A549 (cell line): ENCODE results near the gene GSK3B. TPM values are rescaled to one million over a fixed set of nuclear protein-coding genes. Genes with fewer than 3 reads are reported as not detected.

ENCODE experiments used
- ATAC-seq, 2 experiments: fragments of 200-7000 bp in 1 of 2; fragments of >200 bp in 1 of 2; cut with Nextera tagmentation in 1 of 2; cut with Tn5 transposase in 1 of 2; 3 replicates each; pipeline versions ENCODE4 v1.8.0 to v1.9.1; 2018 to 2020; ENCODE audit warnings: mild to moderate bottlenecking in 1 of 2, moderate library complexity in 1 of 2
- CTCF ChIA-PET: fragments of 300-600 bp; sonication (Branson Sonifier 250); formaldehyde crosslinking; extraction: SDS; loops from one replicate; lab custom pipeline; 2021; ENCODE audit warnings: antibody characterized with exemption, inconsistent platforms; lab: Yijun Ruan, JAX
- POLR2A ChIA-PET: fragments of 350-600 bp; formaldehyde crosslinking; extraction: SDS; loops from one replicate; lab custom pipeline; 2021; ENCODE audit warnings: antibody characterized with exemption, inconsistent platforms; lab: Yijun Ruan, JAX
- DNase-seq, 2 experiments: peaks; one replicate each; pipeline versions ENCODE4 v3.0.0 to v3.0.0-alpha.2; 2011 to 2016; ENCODE audit warnings: low read depth in 1 of 2, low spot score in 1 of 2
- FAIRE-seq: peaks from 2 replicates; lab custom pipeline; 2011; peaks lifted over from hg19 to GRCh38; lab: Jason Lieb, UNC
- H3K27ac ChIP-seq, 2 experiments: fragments of >200 bp; sonication (Bioruptor Twin); formaldehyde crosslinking; 3 replicates each; pipeline ENCODE4 v1.5.1; 2016 to 2017
- H3K4me1 ChIP-seq: fragments of >200 bp; sonication (Bioruptor Twin); formaldehyde crosslinking; 3 replicates; pipeline ENCODE4 v1.6.1; 2016
- H3K4me2 ChIP-seq: fragments of >200 bp; sonication (Bioruptor Twin); formaldehyde crosslinking; 3 replicates; pipeline ENCODE4 v1.6.1; 2016
- H3K4me3 ChIP-seq: fragments of >200 bp; sonication (Bioruptor Twin); formaldehyde crosslinking; 3 replicates; pipeline ENCODE4 v1.5.1; 2016
- H3K9me3 ChIP-seq: fragments of >200 bp; sonication (Bioruptor Twin); formaldehyde crosslinking; 3 replicates; pipeline ENCODE4 v1.6.1; 2016
- BHLHE40 ChIP-seq: IDR thresholded peaks from 2 replicates; pipeline ENCODE4 v1.6.1; 2012; ENCODE audit warnings: low read depth, low read length, inconsistent platforms
- CEBPB ChIP-seq, 2 experiments: fragments of >200 bp in 1 of 2; sonication (Bioruptor Twin) in 1 of 2; formaldehyde crosslinking in 1 of 2; IDR thresholded peaks; 2 replicates each; pipeline ENCODE4 v1.6.1; 2012 to 2016
- CHD4 ChIP-seq: fragments of 200-600 bp; sonication (generic); IDR thresholded peaks from 2 replicates; pipeline ENCODE4 v1.6.1; 2016; ENCODE audit warnings: antibody characterized with exemption, mild to moderate bottlenecking, borderline replicate concordance
- E2F6 ChIP-seq: IDR thresholded peaks from 2 replicates; pipeline ENCODE4 v1.6.1; 2012; ENCODE audit warnings: low read depth, borderline replicate concordance
- EHMT2 ChIP-seq: fragments of 200-600 bp; sonication (generic); IDR thresholded peaks from 2 replicates; pipeline ENCODE4 v1.6.1; 2016; ENCODE audit warnings: antibody characterized with exemption, low read depth, mild to moderate bottlenecking, moderate library complexity
- ELK1 ChIP-seq: fragments of 150-350 bp; IDR thresholded peaks from 2 replicates; pipeline ENCODE4 v1.6.1; 2014; ENCODE audit warnings: low read depth, mild to moderate bottlenecking, low read length
- FOSL2 ChIP-seq, 2 experiments: fragments of 450-650 bp in 1 of 2; fragments of >200 bp in 1 of 2; sonication (Bioruptor Twin) in 1 of 2; formaldehyde crosslinking; IDR thresholded peaks; 2 replicates each; pipeline versions ENCODE4 v1.5.0 to v1.6.1; 2016 to 2020; ENCODE audit warnings: mild to moderate bottlenecking in 1 of 2, moderate library complexity in 1 of 2
- HEYL ChIP-seq: fragments of 250-450 bp; sonication (Bioruptor Pico); IDR thresholded peaks from 2 replicates; pipeline ENCODE4 v1.8.0; 2021; ENCODE audit warnings: mild to moderate bottlenecking, moderate library complexity
- HMGXB4 ChIP-seq: fragments of 250-450 bp; sonication (Bioruptor Pico); IDR thresholded peaks from 2 replicates; pipeline ENCODE4 v1.5.0; 2021; ENCODE audit warnings: mild to moderate bottlenecking, moderate library complexity, borderline replicate concordance
- HOXB5 ChIP-seq: fragments of 250-450 bp; sonication (Bioruptor Pico); IDR thresholded peaks from 2 replicates; pipeline ENCODE4 v1.5.0; 2020; ENCODE audit warnings: mild to moderate bottlenecking, moderate library complexity
- JUNB ChIP-seq: fragments of >200 bp; sonication (Bioruptor Twin); formaldehyde crosslinking; IDR thresholded peaks from 2 replicates; pipeline ENCODE4 v1.6.1; 2016
- KDM5A ChIP-seq: fragments of 200-600 bp; sonication (generic); IDR thresholded peaks from 2 replicates; pipeline ENCODE4 v1.6.1; 2016; ENCODE audit warnings: antibody characterized with exemption, mild to moderate bottlenecking
- MAX ChIP-seq: IDR thresholded peaks from 2 replicates; pipeline ENCODE4 v1.6.1; 2012
- MYC ChIP-seq: IDR thresholded peaks from 2 replicates; pipeline ENCODE4 v1.6.1; 2012; ENCODE audit warnings: mild to moderate bottlenecking, inconsistent platforms, low read length, improper control_type of control experiment, borderline replicate concordance
- NFE2L2 ChIP-seq: fragments of 150-350 bp; conservative IDR thresholded peaks from 2 replicates; pipeline ENCODE4 v1.6.1; 2014; ENCODE audit warnings: low read length
- PBX3 ChIP-seq: IDR thresholded peaks from 2 replicates; pipeline ENCODE4 v1.6.1; 2012
- RFX5 ChIP-seq: fragments of 450-650 bp; IDR thresholded peaks from 2 replicates; pipeline ENCODE4 v1.7.1; 2014; ENCODE audit warnings: antibody characterized with exemption, mild to moderate bottlenecking, moderate library complexity
- SMC3 ChIP-seq: fragments of >200 bp; sonication (Bioruptor Twin); formaldehyde crosslinking; IDR thresholded peaks from 3 replicates; pipeline ENCODE4 v1.6.1; 2018; ENCODE audit warnings: inconsistent platforms
- USF2 ChIP-seq: fragments of 450-650 bp; IDR thresholded peaks from 2 replicates; pipeline ENCODE4 v1.6.1; 2014; ENCODE audit warnings: antibody characterized with exemption
- ZC3H11A ChIP-seq: fragments of 450-650 bp; IDR thresholded peaks from 2 replicates; pipeline ENCODE4 v1.6.1; 2014; ENCODE audit warnings: antibody characterized with exemption, mild to moderate bottlenecking
- WGBS: methylation state at CpG from one replicate; pipeline ENCODE4 v1.1.6; 2017; ENCODE audit errors: missing lambda C conversion rate; 5-methylcytosine and 5-hydroxymethylcytosine counted together
- polyA plus RNA-seq, 4 experiments: library from polyadenylated mRNA; depleted of rRNA in 3 of 4; stranded (reverse); fragments of >200 nt; fragmentation: RNase III in 1 of 4; extraction: RNeasy Plus Mini Kit Qiagen cat#74134 plus additional on column Dnase treatment in 1 of 4; gene quantifications; 2 replicates in 3 of 4; 3 replicates in 1 of 4; pipeline ENCODE4 v1.2.3, GENCODE V29; 2011 to 2017

GSK3B gene
- polyA plus RNA-seq, 2 of the 4 experiments (the other 2 are of a cell fraction): 30.0 to 49.8 TPM

GRCh38 chr3:119880966-119881365 is 213.3 kb downstream of the GSK3B start:
- Histone ChIP-seq H3K4me1 (no peaks in the 10 kb centered on the region), H3K4me3 (no peak overlapping the region), H3K9me3 (no peaks in the 10 kb centered on the region), H3K27ac (no peak overlapping the region), H3K4me2 (no peak overlapping the region)
- FAIRE-seq: no peak
- DNase-seq: no peak
- no peak for ATAC-seq
- ChIA-PET POLR2A (no interaction called here), CTCF (interaction anchor here (0.9 to 2.9 kb wide), 2 partner anchors 11 to 363 kb away, joined by 3 to 21 read pairs; no protein-coding TSS in a partner anchor)
- WGBS: 92% methylated on average over 1 of the region's 1 CpG
- no peak for TF ChIP-seq EHMT2
- no peak for TF ChIP-seq CEBPB (IDR thresholded peaks at IDR 0.05)

GRCh38 chr3:119873646-119874045 is 220.6 kb downstream of the GSK3B start:
- POLR2A ChIA-PET: no interaction called here
- TF ChIP-seq HMGXB4 (CRISPR knock-in tag): no peak
- FAIRE-seq: no peak

GRCh38 chr3:119872773-119873172 is 221.5 kb downstream of the GSK3B start:
- Histone ChIP-seq H3K9me3 (no peaks in the 10 kb centered on the region), H3K4me3 (no peak overlapping the region), H3K4me2 (no peak overlapping the region), H3K27ac (no peak overlapping the region), H3K4me1 (no peaks in the 10 kb centered on the region)
- CTCF ChIA-PET: interaction anchor here (1.0 kb wide), 1 partner anchor 19 kb away, joined by 3 read pairs; no protein-coding TSS in a partner anchor
- no peak for TF ChIP-seq ELK1
- no peak for TF ChIP-seq BHLHE40
- TF ChIP-seq NFE2L2: no peak
- TF ChIP-seq USF2: no peak
- no peak for TF ChIP-seq EHMT2
- TF ChIP-seq FOSL2 (IDR thresholded peaks at IDR 0.05): no peak
- no peak for TF ChIP-seq FOSL2 (CRISPR knock-in tag; IDR thresholded peaks at IDR 0.05)
- TF ChIP-seq RFX5: no peak
- TF ChIP-seq HEYL (CRISPR knock-in tag): no peak
- POLR2A ChIA-PET: no interaction called here
- FAIRE-seq: no peak
- DNase-seq: no peak
- WGBS: 95% methylated on average over 2 of the region's 2 CpGs
- no peak for ATAC-seq

More at GRCh38 chr3:119873646-119874045, 220.6 kb downstream of the GSK3B start:
- no peak overlapping the region for H3K4me3 ChIP-seq
- CTCF ChIA-PET: interaction anchor here (1.0 kb wide), 1 partner anchor 18 kb away, joined by 3 read pairs; no protein-coding TSS in a partner anchor
- 79% methylated on average over 2 of the region's 2 CpGs for WGBS
- no peak for DNase-seq
- H3K4me2 ChIP-seq: no peak overlapping the region
- H3K27ac ChIP-seq: no peak overlapping the region
- H3K4me1 ChIP-seq: no peaks in the 10 kb centered on the region
- H3K9me3 ChIP-seq: no peaks in the 10 kb centered on the region
- ATAC-seq: no peak

- 95% methylated on average over 1 of the region's 1 CpG for WGBS
- no peak for ATAC-seq
- DNase-seq: no peak
- no peak overlapping the region for H3K27ac ChIP-seq
- no peaks in the 10 kb centered on the region for H3K9me3 ChIP-seq
- H3K4me3 ChIP-seq: no peak overlapping the region
- H3K4me2 ChIP-seq: no peak overlapping the region
- no peak for FAIRE-seq
- no peak for TF ChIP-seq HOXB5 (CRISPR knock-in tag)
- TF ChIP-seq E2F6: no peak
- no peak for TF ChIP-seq CHD4
- TF ChIP-seq RFX5: no peak
- no peak for TF ChIP-seq JUNB
- no peak for TF ChIP-seq MAX
- no peak for TF ChIP-seq ELK1
- no peak for TF ChIP-seq HMGXB4 (CRISPR knock-in tag)
- TF ChIP-seq ZC3H11A: no peak
- no peak for TF ChIP-seq KDM5A
- TF ChIP-seq MYC: no peak
- TF ChIP-seq SMC3: no peak
- no peak for TF ChIP-seq PBX3
- no peaks in the 10 kb centered on the region for H3K4me1 ChIP-seq
- ChIA-PET CTCF (interaction anchor here (2.0 kb wide), 1 partner anchor 20 kb away, joined by 7 read pairs; no protein-coding TSS in a partner anchor), POLR2A (no interaction called here)
Observed at GRCh38 chr3:119871571-119871970, 222.7 kb downstream of the GSK3B start.
